Fibroblast of peridontal ligament (primary cell): ENCODE data around the gene CCDC102B.
A peak's percentile ranks its signal among the peaks of the same experiment; 100 is the strongest.
"Not testable (repeated sequence)": the region's sequence is repeated elsewhere in the genome, so short reads cannot be mapped to it uniquely, and the experiment has no call there.

ENCODE experiments used
- DNase-seq: peaks from one replicate; pipeline ENCODE4 v3.0.0-alpha.2; 2010; ENCODE audit errors: extremely low read depth

The CCDC102B gene

DNA sequence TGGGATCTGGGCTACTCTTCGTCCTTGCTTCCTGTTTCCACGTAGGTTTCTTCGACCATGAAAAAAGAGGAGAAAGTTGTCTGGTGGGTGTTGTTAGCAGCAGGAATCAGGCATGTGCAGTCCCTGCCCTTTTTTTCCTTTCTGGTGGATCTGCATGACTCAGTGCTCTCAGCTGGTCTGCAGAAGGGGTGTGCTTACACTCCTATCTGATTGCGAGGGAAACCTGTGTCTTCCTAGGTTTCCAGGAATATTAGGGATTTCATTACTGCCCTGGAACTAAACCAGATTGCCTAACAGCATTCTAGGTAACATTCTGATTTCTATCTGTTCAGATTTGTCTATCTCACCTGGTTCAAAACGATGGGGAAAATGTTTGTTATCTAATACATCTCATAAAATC is 174.3 kb downstream of the CCDC102B start:
- DNase-seq = no peak

DNA sequence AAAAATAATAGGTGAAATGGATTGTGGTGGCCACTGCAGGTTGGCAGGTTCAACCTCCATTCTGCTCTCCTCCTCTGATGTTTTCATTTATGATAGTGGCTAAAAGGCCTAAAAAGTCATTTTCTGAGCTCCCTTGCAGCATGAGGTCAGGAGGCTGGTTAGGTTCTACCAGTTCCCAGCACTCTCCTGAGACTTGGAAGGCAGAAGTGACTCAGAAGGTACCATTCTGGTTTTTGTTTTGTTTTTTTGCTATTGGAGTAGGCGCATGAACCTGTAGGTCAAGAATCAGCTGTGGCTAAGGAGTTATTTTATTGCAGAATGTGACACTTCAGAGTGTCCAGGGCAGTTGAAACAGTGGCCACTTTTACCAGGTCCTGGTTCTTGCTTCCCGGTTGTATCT is 181.9 kb downstream of the CCDC102B start:
- DNase-seq = no peak

DNA sequence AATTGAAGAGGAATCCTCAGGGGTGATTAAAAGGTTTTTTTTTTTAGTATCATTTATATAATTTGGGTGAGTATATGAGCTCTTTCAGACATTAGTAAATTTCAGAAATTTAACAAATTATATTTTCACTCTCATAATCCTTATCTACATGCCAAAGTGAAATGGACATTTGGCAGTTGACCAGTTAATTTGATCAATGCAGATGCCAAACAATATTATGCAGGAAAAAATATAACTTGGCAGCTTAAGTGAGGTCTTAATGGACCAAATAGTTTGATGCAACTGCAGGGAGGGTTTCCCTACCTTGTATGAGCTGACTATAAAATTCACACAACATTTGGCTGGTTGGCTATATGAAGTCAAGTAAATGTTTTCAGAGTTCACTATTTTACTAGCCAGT is 185.2 kb downstream of the CCDC102B start:
- no peak for DNase-seq

DNA sequence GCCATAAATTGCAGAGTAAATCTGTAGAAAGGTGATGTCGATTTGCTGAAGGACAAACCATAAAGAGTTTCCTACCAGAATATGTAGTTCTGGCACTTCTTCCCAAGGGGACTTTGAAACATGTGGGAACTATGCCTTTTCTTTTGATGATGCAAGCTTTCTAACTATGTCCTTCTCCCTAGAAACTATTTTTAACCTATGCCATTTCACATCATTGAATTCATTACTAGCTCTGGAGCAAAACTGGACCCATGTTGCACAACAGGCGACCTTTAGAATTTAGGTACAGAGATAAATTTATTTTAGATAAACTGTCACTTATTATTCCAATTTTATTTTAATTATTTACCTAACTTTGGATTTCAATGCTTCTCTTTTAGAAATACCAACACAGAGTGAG is 186.5 kb downstream of the CCDC102B start:
- DNase-seq = peak; percentile 41

DNA sequence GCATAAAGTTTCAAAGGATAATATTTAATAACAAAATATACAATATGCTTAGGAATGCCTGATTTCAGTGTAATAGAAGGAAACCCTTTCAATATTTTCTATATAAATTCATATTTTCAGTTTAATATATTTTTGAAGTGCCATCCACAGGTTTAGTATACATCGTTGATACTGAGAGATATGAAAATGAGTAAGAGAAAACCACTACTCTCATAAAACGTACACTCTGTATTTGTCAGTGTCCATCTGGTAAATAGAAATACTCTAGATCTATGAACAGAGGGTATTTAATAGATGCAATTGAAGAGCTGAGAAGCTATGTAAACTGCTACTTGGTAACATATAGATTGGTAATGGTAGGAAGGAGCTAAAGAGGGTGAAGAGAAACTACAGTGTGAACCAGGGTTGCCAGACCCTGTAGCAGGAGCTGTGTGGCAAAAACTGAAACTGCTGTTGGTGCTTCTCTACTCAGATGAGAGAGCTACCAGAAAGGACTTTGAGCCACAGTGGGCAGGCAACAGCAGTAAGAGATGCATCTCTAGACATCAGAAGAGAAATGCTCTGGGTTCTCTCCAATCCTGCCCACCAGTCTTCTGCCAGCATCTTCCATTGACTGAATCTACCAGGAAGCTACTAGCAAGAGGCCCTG is 187.4 kb downstream of the CCDC102B start:
- no peak for DNase-seq

DNA sequence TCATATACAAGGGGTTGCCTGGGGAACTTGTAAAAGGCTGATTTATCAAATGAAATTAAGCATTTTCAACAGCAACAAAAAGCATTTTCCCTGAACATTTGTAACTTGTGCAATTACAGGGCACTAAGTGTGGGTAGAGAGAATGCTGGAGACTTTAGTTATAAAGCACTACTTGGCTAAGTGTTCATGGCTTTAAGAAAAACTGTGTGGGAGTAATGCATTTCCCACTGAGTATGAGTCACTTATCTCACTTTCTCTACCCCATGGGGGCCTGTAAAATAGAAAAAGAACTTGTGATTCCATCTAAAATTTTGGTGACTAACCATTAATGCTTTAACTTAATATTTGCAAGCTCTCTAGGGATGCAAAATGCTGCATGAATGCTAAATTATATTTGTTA is 193.4 kb downstream of the CCDC102B start:
- peak; percentile 27 for DNase-seq

DNA sequence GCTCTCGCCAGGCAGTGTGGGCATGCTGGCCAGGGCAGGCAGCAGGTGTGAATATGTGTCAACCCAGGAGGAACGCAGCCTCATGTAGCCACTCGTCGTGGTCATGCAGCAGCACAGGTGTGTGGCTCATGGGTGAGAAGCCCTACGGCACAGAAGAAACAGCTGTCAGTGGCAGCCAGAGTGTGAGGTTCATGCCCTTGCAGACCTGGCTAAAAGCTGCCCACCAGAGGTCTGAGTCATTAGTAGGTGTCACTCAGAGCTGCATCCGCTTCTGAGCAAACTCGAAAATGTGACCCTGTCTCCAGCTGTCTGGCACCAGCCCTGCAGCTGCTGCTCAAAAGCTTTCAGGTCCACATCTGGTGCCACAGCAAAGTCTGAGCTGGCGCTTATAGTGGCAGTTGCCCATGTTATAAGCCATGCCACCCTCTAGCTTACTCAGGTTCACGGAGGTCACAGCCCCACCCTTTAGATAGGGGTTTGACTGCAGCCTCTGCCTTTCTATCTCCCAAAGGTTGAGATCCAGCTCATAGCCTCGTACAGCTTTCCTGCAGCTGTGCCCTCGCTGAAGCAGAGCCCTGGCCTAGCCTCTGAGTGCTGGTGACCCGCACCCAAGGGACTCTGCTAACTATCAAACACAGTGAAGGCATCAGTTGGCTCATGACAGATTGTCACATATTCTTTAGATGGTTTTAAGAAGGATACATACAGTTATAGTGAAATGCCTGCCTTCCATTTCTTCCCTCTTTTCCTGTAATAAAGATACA is 195.0 kb downstream of the CCDC102B start:
- DNase-seq = no peak

DNA sequence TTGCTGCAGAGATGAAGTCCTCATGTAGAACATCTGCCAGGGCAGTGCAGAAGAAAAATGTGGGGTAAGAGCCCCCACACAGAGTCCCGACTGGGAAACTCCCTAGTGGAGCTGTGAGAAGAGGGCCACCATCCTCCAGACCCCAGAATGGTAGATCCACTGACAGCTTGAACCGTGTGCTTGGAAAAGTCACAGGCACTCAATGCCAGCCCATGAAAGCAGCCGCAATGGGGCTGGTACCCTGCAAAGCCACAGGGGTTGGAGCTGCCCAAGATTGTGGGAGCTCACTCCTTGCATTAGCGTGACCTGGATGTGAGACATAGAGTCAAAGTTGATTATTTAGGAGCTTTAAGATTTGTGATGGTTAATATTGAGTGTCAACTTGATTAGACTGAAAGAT is 197.8 kb downstream of the CCDC102B start:
- no peak for DNase-seq

DNA sequence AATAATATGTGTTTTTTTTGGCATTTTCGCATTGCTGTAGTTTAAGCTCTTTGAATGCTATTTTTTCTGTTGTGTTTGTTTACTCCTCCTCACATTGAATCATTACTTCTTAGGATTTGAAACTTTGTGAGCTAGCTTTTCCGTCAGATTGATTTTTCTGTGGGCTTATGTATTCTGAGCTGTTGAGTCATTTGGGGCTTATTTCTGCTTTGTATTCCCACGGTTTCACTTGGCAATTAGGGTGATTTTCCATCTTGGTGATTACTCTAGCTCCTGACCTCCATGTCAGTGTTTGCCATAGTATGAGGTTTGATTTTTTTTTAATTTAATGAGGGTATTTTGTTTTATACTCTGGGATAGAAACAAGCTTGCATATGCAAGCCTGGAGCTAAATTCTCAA is 200.0 kb downstream of the CCDC102B start:
- no peak for DNase-seq

DNA sequence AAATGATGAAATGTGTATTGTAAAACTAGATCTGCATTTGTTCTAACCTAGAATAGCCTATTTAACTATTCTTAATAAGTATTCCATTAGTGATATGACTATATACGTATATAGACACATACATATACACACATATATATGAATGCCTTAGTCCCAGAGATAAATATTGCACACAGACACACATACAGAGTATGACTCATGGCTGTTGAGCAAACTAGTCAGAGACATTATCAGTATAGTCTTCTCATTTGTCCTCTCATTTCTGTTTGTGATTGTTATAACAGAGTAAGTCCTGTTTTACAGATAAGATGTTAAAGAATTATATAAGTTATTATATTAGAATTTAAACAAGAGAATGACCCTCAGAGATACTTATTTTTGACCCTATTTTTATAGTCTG is 202.5 kb downstream of the CCDC102B start:
- DNase-seq = no peak

DNA sequence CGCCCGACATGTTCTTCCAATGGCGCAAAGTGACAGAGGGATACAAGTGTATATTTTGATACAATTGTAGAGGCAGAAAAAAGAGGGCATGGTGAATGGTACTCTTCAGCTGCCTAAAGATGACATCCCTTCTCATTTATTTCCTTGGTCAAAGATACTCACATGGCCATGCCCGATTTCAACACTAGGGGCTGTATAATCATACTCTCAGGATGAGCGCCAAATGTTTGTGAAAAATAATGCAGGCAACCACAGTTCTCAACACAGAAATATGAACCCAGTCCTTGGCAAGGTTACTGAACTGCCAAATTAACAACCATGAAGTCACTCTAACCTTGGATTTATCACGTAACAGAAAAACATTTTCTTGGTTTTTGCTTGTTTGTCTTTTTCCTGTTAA is 204.4 kb downstream of the CCDC102B start:
- DNase-seq = peak; percentile 19

DNA sequence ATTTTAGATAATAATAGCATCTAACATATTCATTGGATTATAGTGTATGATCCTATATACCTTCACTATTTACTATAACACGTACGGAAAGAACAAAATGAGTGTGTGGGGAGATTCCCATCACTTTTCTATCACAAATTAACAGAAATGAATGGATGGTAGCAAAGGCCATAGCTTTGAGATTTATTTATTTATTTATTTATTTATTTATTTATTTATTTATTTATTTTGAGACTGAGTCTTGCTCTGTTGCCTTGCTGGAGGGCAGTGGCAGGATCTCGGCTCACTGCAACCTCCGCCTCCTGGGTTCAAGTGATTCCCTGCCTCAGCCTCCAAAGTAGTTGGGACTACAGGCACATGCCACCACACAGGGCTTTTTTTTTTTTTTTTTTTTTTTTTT is 208.3 kb downstream of the CCDC102B start:
- DNase-seq = not testable (repeated sequence)

DNA sequence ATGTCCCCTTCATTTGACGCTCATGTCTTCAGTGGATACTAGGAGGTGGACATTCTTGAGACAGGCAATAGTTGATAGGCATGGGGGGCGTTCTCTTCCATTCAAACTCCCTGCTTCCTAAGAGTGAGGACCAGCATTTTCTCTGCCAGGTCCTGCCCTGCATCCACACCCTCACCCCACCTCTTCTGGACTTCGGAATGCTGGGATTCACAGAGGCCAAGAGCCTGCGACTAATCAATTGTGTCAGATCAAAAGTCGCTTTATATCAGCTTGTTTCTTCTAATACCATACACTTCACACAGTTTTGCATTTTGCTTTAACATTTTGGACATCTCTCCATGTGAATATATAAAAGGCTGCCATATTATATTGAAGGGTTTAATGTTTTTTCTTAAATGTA is 210.7 kb downstream of the CCDC102B start:
- no peak for DNase-seq

DNA sequence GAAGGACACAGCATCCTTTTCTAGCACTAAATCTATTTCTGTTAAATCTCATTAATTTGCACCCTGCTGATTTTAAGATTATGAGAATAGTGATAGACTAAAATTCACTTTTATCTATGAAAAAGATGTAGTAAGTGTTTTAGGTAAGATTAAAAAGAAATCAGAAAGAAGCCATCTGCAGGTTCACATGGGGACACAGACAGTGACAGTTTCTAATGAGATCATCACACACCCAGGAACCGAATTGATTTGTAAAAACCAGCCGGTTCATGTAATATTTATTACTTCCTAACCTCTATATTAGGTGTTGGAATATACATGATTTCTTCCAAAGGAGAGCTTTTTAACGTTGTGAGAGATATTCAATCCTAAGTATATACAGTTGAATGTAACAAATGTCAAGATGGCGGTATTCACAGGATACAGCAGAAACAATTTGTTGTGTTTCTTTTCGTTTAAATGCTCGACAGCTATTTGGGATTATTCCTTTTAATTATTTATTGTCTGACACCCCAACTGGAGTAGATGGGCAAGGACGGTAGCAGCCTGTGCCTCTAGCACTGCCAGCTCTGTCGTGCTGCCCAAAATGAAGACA is 223.4 kb downstream of the CCDC102B start:
- DNase-seq = no peak

DNA sequence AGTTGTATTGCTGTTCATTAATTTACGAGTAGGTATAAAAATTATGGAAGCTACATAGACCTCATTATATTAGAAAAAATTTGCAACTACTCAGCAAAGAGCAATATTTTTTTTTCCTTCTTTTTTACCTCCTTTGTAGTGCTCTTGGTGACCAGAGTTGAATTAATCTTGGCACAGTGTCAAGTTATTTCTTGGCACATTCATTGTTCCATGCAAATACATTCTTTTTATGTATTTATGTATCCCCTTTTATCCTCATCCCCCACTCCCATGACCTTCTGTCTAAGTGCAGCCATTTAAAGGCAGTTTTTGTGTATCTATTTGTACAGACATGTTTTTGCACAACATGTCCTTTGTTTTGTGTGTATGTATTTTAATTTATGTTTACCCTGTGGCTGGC is 224.5 kb downstream of the CCDC102B start:
- no peak for DNase-seq

DNA sequence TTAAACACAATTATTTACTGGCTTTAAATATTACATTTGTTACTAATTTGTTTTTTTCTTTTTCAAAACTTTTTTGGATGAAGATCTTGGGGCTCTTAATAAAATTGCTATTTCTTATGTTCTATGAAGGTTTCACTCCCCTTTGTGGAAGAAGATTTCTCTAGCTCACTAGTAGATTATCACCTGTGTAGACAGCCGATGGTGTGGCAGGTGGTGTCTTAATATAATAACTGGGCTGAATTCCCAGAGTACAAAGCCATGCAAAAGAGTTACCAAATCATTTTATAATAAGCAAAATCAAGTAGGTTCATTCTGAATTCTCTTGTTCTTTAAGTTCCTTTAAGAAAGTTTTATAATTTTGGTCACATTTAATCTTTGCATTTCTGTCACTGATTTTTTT is 233.7 kb downstream of the CCDC102B start:
- no peak for DNase-seq

DNA sequence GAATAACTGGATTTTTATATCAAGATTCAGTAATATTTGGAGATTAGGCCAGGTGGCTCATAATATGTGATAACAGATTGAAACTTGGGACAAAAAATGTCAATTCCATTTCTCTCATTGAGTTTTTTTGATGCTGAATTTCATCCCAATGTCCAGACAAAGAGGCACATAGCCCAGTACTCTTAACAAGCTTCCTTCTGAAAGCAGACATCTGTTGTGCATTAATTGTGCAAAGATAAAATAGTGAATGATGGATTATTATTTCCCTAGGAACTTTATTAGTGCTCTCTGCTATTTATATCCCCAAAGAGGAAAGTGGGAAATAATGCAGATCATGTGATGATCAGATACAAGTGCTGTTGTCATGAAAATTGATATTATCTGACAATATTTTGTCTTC is 234.1 kb downstream of the CCDC102B start:
- DNase-seq = no peak

DNA sequence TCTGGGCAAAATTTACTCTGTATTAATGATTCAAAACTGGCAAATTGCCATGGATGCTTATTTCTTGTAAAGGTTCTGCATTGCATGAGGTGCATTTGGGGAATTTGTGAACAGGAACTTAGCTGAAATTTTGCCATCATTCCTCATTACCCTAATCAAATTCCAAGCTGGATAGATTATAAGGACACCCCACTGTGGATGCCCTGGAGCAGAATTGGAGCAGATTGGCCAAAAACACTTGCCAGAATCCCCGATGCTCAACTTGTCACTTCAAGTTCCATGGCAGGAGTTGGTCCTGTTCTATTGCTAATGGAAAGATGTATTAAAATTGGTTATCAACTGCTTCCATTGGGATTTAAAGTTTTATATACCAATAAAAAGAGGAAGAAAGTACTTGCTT is 237.9 kb downstream of the CCDC102B start:
- no peak for DNase-seq

DNA sequence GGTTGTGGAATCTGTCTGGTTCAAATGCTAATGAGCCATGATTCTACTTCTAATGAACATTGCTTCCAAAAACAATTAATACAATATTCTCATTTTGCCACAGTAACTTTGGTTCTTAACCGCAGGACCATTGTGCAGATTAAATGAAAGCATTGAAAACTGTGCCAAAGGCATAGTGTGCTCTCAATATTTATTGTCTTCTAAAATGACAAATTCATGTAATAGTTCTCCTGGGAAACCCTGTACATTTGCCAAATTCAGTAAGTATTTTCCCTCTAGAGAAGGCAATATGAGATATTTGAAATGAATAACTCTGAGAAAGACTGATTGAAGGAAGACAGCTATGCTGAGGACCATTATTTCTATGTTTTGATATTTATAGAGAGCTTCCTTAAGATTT is 246.3 kb downstream of the CCDC102B start:
- no peak for DNase-seq

DNA sequence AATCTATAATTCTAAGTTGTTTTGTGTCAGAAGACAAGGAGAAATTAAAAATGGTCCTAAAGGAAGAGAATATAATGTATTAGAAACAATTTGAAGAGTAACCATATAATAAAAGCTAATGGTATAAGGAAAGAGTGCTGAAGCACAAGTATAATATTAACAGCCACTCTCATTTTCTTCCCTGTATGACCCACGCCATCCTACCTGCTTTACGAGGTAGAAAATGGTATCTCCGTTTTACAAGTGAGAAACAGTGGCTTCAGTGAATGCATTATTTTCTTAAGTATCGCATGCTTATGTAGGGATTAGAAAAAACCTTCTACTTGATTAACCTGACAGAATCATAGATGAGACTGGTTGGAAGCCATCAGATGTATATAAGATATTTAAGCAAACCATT is 266.2 kb downstream of the CCDC102B start:
- no peak for DNase-seq

DNA sequence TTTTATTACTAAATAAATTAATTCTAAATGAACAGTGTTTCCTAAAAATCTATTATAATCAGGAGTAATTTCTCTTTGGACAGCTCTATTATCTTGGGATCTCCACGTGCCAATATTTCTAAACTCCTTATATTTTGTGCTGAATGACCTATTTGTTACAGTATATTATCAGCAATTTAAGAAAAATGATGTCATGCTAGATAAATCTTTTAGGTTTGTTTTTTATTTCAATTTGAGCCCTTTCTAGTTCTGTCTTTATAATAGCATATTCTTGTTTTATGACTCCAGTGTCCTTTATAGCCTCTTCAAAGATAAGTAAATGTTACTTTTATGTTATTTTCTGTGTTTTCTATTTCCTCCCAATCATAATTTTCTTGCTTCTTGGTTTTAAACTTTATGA is 269.2 kb downstream of the CCDC102B start:
- no peak for DNase-seq

DNA sequence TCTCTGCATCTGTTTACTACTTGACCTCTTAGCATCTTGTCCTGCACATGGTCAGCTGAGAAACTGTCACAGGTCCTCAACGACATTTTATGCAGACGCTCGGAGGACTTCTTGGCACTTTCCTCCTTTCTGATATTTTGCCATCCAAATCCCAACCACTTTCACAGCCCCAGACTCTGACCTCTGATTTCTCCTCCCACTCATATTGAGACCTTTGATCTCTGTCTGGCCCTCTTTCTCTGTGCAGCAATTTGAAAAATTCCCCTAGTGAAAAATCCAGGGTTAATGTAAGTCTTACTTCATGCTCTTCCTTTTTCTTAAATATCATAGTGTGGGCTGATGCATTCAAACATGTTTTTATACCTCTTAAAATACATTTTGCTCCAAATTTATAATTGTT is 273.8 kb downstream of the CCDC102B start:
- no peak for DNase-seq

DNA sequence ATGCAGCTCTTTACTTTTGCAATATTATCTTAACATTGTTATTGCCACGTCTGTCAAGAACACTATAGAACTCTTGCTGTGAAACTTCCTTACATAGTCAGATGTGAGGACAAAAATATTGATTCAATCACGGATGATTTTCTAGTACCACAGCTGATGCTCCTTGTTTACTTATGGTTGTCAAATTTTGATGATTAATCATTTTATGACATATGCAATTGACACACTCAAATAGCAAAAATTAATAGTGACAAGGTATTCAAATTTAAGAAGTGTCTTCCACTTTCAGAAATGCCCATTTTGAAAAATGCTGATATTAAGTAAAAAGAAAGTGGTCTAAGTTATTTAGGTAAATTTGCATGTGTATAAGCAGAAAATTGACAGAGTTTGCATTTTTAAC is 284.0 kb downstream of the CCDC102B start:
- DNase-seq = no peak
